ENCODE measurements around the gene NHEJ1. TPM values are rescaled to one million over a fixed set of nuclear protein-coding genes. Genes with fewer than 3 reads are reported as not detected.

The NHEJ1 gene
- polyA plus RNA-seq, 1 of the 3 experiments (the other 2 are of a cell fraction), result 16.3 TPM

DNA sequence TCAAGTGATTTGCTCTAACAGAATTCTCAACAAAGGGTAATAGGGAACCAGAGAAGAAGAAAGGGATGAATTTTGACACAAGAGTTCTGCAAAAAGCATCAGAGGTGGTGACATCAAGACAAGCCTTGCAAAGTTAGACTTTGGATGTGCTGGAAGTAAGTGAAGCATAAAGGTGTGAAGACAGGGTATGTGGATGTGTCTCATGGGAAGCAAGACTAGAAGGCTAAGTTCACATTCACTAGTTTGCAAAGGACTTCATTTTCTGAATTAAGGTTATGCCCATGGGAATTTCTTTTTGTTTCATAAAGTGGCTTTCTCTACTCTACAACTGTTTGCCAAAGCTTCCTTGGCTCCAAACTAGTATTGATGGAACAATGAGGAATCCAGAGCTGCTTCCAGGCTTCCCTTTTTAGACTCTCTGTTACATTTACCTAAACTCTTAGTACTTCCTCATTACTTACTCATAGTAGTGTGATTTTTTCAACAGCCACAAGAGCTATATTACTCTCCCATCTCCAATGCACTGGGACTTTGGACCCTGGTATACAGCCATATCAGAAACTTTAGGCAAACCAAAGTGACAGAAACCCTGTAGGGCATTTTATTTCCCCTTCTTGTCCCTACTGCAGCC lies 78.8 kb downstream of the NHEJ1 start:
- ChIA-PET CTCF (interaction anchor here (1.0 to 2.8 kb wide), 10 partner anchors 8 to 86 kb away, joined by 3 to 14 read pairs (median 3); no protein-coding TSS in a partner anchor), POLR2A (no interaction called here)
- no peaks in the 10 kb centered on the region for H3K9me3 ChIP-seq
- no peak overlapping the region for H3K4me2 ChIP-seq
- no peak for DNase-seq
- no peaks in the 10 kb centered on the region for H3K9me2 ChIP-seq
- no peak overlapping the region for H2AFZ ChIP-seq (ENCODE audit: low read depth)
- H3K9ac ChIP-seq, result no peak overlapping the region
- H3K4me1 ChIP-seq (ENCODE audit: control insufficient read depth in 1 of 2, insufficient read depth in 2 of 2, low read depth in 1 of 2, low read length in 1 of 2), result no peaks in the 10 kb centered on the region
- H3K79me2 ChIP-seq (ENCODE audit: insufficient read depth), result no peaks in the 10 kb centered on the region
- peaks cover 5 to 9% of the 10 kb centered on the region in 2 experiments for H3K36me3 ChIP-seq (replicated peaks in 1 of 2; ENCODE audit: control insufficient read depth in 1 of 2, insufficient read depth in 2 of 2, low read length in 1 of 2)
- H3K27ac ChIP-seq (ENCODE audit: low read depth in 2 of 2, low read length in 1 of 2), result no peak overlapping the region
- no peaks in the 10 kb centered on the region for H3F3A ChIP-seq (replicated peaks; ENCODE audit: insufficient read depth)
- no peaks in the 10 kb centered on the region for H4K20me1 ChIP-seq (ENCODE audit: insufficient read depth)
- TF ChIP-seq, protein P1, sequence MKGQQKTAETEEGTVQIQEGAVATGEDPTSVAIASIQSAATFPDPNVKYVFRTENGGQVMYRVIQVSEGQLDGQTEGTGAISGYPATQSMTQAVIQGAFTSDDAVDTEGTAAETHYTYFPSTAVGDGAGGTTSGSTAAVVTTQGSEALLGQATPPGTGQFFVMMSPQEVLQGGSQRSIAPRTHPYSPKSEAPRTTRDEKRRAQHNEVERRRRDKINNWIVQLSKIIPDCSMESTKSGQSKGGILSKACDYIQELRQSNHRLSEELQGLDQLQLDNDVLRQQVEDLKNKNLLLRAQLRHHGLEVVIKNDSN (IDR thresholded peaks at IDR 0.05; ENCODE audit: borderline replicate concordance, low read depth), result no peak
- TF ChIP-seq, protein P2, sequence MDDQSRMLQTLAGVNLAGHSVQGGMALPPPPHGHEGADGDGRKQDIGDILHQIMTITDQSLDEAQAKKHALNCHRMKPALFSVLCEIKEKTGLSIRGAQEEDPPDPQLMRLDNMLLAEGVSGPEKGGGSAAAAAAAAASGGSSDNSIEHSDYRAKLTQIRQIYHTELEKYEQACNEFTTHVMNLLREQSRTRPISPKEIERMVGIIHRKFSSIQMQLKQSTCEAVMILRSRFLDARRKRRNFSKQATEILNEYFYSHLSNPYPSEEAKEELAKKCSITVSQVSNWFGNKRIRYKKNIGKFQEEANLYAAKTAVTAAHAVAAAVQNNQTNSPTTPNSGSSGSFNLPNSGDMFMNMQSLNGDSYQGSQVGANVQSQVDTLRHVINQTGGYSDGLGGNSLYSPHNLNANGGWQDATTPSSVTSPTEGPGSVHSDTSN (IDR thresholded peaks at IDR 0.05), result no peak
- no peak for TF ChIP-seq TAF1 (IDR thresholded peaks at IDR 0.05; ENCODE audit: borderline replicate concordance, low read depth, low read length)
- TF ChIP-seq GATA2 (CRISPR knock-in tag; IDR thresholded peaks at IDR 0.05), result no peak
- TF ChIP-seq YY1 (IDR thresholded peaks at IDR 0.05; ENCODE audit: low read depth), result no peak
- TF ChIP-seq NRF1 (IDR thresholded peaks at IDR 0.05; ENCODE audit: low read depth, low read length), result no peak
- TF ChIP-seq GABPA (IDR thresholded peaks at IDR 0.05; ENCODE audit: low read depth), result no peak
- TF ChIP-seq IRF3 (IDR thresholded peaks at IDR 0.05; ENCODE audit: low read depth, low read length), result no peak
- no peak for TF ChIP-seq MAX (IDR thresholded peaks at IDR 0.05; ENCODE audit: low read depth)
- TF ChIP-seq MXI1 (IDR thresholded peaks at IDR 0.05; ENCODE audit: low read depth, low read length), result no peak
- TF ChIP-seq SMC3 (IDR thresholded peaks at IDR 0.05; ENCODE audit: low read depth, low read length), result no peak
- no peak for TF ChIP-seq EZH2phosphoT487 (IDR thresholded peaks at IDR 0.05; ENCODE audit: borderline replicate concordance, low read depth)
- no peak for TF ChIP-seq MEF2A (IDR thresholded peaks at IDR 0.05; ENCODE audit: borderline replicate concordance, low read depth)
- no peak for TF ChIP-seq ZBTB33 (IDR thresholded peaks at IDR 0.05; ENCODE audit: borderline replicate concordance, low read depth)
- no peak for TF ChIP-seq JUND (IDR thresholded peaks at IDR 0.05)
- no peak for TF ChIP-seq RFX5 (IDR thresholded peaks at IDR 0.05; ENCODE audit: low read length)
- TF ChIP-seq, protein P3, sequence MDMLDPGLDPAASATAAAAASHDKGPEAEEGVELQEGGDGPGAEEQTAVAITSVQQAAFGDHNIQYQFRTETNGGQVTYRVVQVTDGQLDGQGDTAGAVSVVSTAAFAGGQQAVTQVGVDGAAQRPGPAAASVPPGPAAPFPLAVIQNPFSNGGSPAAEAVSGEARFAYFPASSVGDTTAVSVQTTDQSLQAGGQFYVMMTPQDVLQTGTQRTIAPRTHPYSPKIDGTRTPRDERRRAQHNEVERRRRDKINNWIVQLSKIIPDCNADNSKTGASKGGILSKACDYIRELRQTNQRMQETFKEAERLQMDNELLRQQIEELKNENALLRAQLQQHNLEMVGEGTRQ (IDR thresholded peaks at IDR 0.05; ENCODE audit: borderline replicate concordance, low read depth, low read length), result no peak
- TF ChIP-seq FOSL2 (IDR thresholded peaks at IDR 0.05; ENCODE audit: borderline replicate concordance, low read depth), result no peak
- H3K4me3 ChIP-seq (ENCODE audit: low read depth in 2 of 2, low read length in 1 of 2), result no peak overlapping the region
- H3K27me3 ChIP-seq (ENCODE audit: insufficient read depth), result no peaks in the 10 kb centered on the region
